SK-N-MC (cell line): ENCODE data around the gene TMEM158.

ENCODE experiments used
- EZH2 ChIP-seq: fragments of 200-600 bp; sonication (generic); IDR thresholded peaks from one replicate; pipeline ENCODE4 v1.6.1; 2017; ENCODE audit warnings: antibody characterized with exemption
- FOXP2 ChIP-seq: optimal IDR thresholded peaks from 2 replicates; pipeline ENCODE3; 2011; ENCODE audit warnings: mild to moderate bottlenecking, moderate library complexity; ENCODE audit not compliant: insufficient read depth; ENCODE audit errors: extremely low read length, control extremely low read depth
- POLR2AphosphoS5 ChIP-seq: IDR thresholded peaks from 2 replicates; pipeline ENCODE4 v1.6.1; 2012; ENCODE audit warnings: mild to moderate bottlenecking, low read depth, low read length, borderline replicate concordance

- no peak for TF ChIP-seq POLR2AphosphoS5
- TF ChIP-seq EZH2, result no peak
- no peak for TF ChIP-seq FOXP2
Measured at GRCh38 chr3:45269952-45270351, 43.9 kb upstream of the TMEM158 start.
